Endodermal cell (in vitro differentiated cells): ENCODE results near the gene MBD3L1. TPM values are rescaled to one million over a fixed set of nuclear protein-coding genes. Genes with fewer than 3 reads are reported as not detected.

Experiments used
- DNase-seq: peaks from one replicate; pipeline ENCODE4 v3.0.0-alpha.2; 2017
- H3K27ac ChIP-seq: 2 replicates; pipeline ENCODE4 v1.5.1; 2013; ENCODE audit warnings: mild to moderate bottlenecking, low read depth, low read length, moderate library complexity
- H3K27me3 ChIP-seq: 2 replicates; pipeline ENCODE4 v1.6.1; 2013; ENCODE audit warnings: mild to moderate bottlenecking, low read length, moderate library complexity; ENCODE audit not compliant: insufficient read depth, control insufficient read depth, poor library complexity, severe bottlenecking
- H3K36me3 ChIP-seq: 2 replicates; pipeline ENCODE4 v1.7.0; 2013; ENCODE audit warnings: mild to moderate bottlenecking, low read length, moderate library complexity; ENCODE audit not compliant: control insufficient read depth, insufficient read depth
- H3K4me1 ChIP-seq: one replicate; pipeline ENCODE4 v1.7.0; 2013; ENCODE audit warnings: low read length; ENCODE audit not compliant: control insufficient read depth, insufficient read depth
- H3K4me3 ChIP-seq: 2 replicates; pipeline ENCODE4 v1.5.1; 2013; ENCODE audit warnings: mild to moderate bottlenecking, low read length, moderate library complexity
- H3K9ac ChIP-seq: 2 replicates; pipeline ENCODE4 v1.6.1; 2013; ENCODE audit warnings: mild to moderate bottlenecking, low read length, moderate library complexity; ENCODE audit not compliant: poor library complexity, severe bottlenecking; ENCODE audit errors: extremely low read depth
- H3K9me3 ChIP-seq: 2 replicates; pipeline ENCODE4 v1.6.1; 2013; ENCODE audit warnings: mild to moderate bottlenecking, low read length, moderate library complexity; ENCODE audit not compliant: control insufficient read depth
- H3K27ac Mint-ChIP-seq: 2 replicates; pipeline ENCODE4 v1.8.0; 2020; ENCODE audit warnings: mixed read lengths
- H3K27me3 Mint-ChIP-seq: 2 replicates; pipeline ENCODE4 v1.8.0; 2021; ENCODE audit warnings: mild to moderate bottlenecking, mixed read lengths; ENCODE audit not compliant: insufficient read depth
- H3K36me3 Mint-ChIP-seq: 2 replicates; pipeline ENCODE4 v1.8.0; 2020; ENCODE audit warnings: low read depth, mixed read lengths
- H3K4me1 Mint-ChIP-seq: 2 replicates; pipeline ENCODE4 v1.8.0; 2020; ENCODE audit warnings: mixed read lengths
- H3K4me3 Mint-ChIP-seq: 2 replicates; pipeline ENCODE4 v1.8.0; 2020; ENCODE audit warnings: mild to moderate bottlenecking, moderate library complexity, mixed read lengths
- H3K9me3 Mint-ChIP-seq: 2 replicates; pipeline ENCODE4 v1.8.0; 2020; ENCODE audit warnings: mild to moderate bottlenecking, mixed read lengths
- WGBS, 2 experiments: methylation state at CpG; one replicate each; pipeline versions ENCODE4 v1.1.5 to v1.1.7; 2013; ENCODE audit warnings: missing lambda C conversion rate in 2 of 2, mixed read lengths in 1 of 2; ENCODE audit not compliant: insufficient coverage in 1 of 2, insufficient read length in 1 of 2; 5-methylcytosine and 5-hydroxymethylcytosine counted together
- total RNA-seq, 2 donors: library from RNA; stranded (reverse); fragmentation: NEBNext Ultra II Directional in 1 of 2; extraction: Animal tissue kit (Norgen Biotek cat#: 25700) in 1 of 2; gene quantifications; 2 replicates in 1 of 2; 3 replicates in 1 of 2; pipeline ENCODE4 v1.2.1, GENCODE V29; 2021
- TF ChIP-seq, protein P1 (sequence below): fragments of 200-600 bp; sonication (generic); conservative IDR thresholded peaks from 2 replicates; pipeline ENCODE4 v1.5.0; 2021; ENCODE audit warnings: antibody characterized with exemption, mild to moderate bottlenecking

The MBD3L1 gene
- total RNA-seq, 2 donors from 2014 or later: not detected

DNA sequence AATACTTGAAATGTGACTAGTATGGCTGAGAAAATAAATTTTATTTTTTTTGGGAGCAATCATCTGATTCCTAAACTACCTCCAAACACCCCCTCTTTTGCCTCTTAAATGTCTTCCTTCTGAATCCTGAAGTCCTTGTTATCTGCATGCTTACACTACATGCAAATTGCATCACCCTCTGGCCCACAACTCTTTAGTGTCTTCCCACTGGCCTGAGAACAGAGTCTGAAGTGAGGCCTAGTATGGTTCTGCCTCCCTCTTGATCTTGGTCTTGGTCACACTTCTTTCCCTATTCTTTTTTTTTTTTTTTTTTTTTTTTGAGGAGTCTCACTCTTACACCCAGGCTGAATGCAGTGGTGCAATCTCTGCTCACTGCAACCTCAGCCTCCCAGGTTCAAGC, 4.9 kb upstream of the MBD3L1 start:
- no peak for DNase-seq
- H3K27me3 ChIP-seq: no peaks in the 10 kb centered on the region
- H3K9ac ChIP-seq: no peak overlapping the region
- TF ChIP-seq, protein P1, sequence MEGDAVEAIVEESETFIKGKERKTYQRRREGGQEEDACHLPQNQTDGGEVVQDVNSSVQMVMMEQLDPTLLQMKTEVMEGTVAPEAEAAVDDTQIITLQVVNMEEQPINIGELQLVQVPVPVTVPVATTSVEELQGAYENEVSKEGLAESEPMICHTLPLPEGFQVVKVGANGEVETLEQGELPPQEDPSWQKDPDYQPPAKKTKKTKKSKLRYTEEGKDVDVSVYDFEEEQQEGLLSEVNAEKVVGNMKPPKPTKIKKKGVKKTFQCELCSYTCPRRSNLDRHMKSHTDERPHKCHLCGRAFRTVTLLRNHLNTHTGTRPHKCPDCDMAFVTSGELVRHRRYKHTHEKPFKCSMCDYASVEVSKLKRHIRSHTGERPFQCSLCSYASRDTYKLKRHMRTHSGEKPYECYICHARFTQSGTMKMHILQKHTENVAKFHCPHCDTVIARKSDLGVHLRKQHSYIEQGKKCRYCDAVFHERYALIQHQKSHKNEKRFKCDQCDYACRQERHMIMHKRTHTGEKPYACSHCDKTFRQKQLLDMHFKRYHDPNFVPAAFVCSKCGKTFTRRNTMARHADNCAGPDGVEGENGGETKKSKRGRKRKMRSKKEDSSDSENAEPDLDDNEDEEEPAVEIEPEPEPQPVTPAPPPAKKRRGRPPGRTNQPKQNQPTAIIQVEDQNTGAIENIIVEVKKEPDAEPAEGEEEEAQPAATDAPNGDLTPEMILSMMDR: no peak
- H3K36me3 ChIP-seq: peaks cover 11% of the 10 kb centered on the region
- peaks cover 53% of the 10 kb centered on the region for H3K9me3 ChIP-seq
- H3K27ac Mint-ChIP-seq: no peak overlapping the region
- no peak overlapping the region for H3K27ac ChIP-seq
- H3K27me3 Mint-ChIP-seq: no peaks in the 10 kb centered on the region
- peaks cover 86% of the 10 kb centered on the region for H3K9me3 Mint-ChIP-seq
- no peaks in the 10 kb centered on the region for H3K4me1 Mint-ChIP-seq
- H3K4me1 ChIP-seq: no peaks in the 10 kb centered on the region
- H3K36me3 Mint-ChIP-seq: peaks cover 70% of the 10 kb centered on the region
- H3K4me3 ChIP-seq: peak overlapping the region; percentile 47
- no peak overlapping the region for H3K4me3 Mint-ChIP-seq

DNA sequence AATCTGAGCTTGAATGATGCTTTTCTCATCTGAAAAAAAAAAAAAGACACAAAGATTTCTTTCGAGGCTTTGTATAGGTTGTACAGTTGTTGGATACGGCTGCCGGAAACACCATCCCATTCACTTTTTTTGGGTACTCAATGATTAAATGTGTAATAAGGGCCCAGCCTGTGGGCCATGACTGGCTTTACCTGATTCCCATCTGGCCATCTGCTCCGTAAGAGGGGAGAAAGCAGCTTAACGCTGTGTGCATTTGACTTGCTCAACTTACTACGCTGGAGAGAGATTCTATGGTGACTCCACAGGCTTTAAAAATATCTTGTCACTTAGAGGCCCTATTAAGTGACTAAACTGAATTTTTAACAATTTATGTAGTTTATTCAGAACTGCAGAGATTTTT, 804 bp upstream of the MBD3L1 start:
- H3K27me3 Mint-ChIP-seq: peaks cover 1% of the 10 kb centered on the region
- H3K9ac ChIP-seq: no peak overlapping the region
- peaks cover 31% of the 10 kb centered on the region for H3K36me3 Mint-ChIP-seq
- WGBS, 2 experiments: 82 to 90% methylated on average over 3 to 6 of the region's 6 CpGs
- H3K27ac Mint-ChIP-seq: no peak overlapping the region
- no peak overlapping the region for H3K27ac ChIP-seq
- H3K4me3 ChIP-seq: peak overlapping the region; percentile 77
- H3K9me3 ChIP-seq: peaks cover 52% of the 10 kb centered on the region
- H3K27me3 ChIP-seq: no peaks in the 10 kb centered on the region
- H3K4me1 ChIP-seq: no peaks in the 10 kb centered on the region
- H3K4me1 Mint-ChIP-seq: no peaks in the 10 kb centered on the region
- peak overlapping the region; percentile 62 for H3K4me3 Mint-ChIP-seq
- H3K9me3 Mint-ChIP-seq: peaks cover 81% of the 10 kb centered on the region
- TF ChIP-seq, protein P1: no peak
- DNase-seq: no peak
- peaks cover 3% of the 10 kb centered on the region for H3K36me3 ChIP-seq

DNA sequence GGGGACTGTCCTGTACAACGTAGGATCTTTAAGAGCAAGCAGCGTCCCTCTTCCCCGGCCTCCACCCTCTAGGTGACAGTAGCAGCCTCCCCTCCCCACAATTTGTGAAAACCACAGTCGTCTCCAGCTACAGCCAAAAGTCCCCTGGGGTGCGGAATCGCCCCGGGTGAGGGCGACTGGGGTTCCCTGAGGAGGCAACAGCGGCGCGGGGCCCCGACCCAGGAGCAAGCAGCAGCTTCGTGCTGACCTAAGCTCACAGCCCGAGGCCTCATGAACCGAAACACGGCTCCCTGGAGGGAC, 395 bp upstream of the MBD3L1 start:
- H3K4me1 Mint-ChIP-seq: no peaks in the 10 kb centered on the region
- peaks cover 3% of the 10 kb centered on the region for H3K36me3 ChIP-seq
- H3K9me3 Mint-ChIP-seq: peaks cover 80% of the 10 kb centered on the region
- peak overlapping the region; percentile 77 for H3K4me3 ChIP-seq
- no peak overlapping the region for H3K27ac ChIP-seq
- WGBS, 2 experiments: 50 to 68% methylated on average over 6 to 16 of the region's 16 CpGs
- DNase-seq: no peak
- H3K4me3 Mint-ChIP-seq: peak overlapping the region; percentile 62
- TF ChIP-seq, protein P1: no peak
- peaks cover 52% of the 10 kb centered on the region for H3K9me3 ChIP-seq
- peaks cover 1% of the 10 kb centered on the region for H3K27me3 Mint-ChIP-seq
- H3K27ac Mint-ChIP-seq: no peak overlapping the region
- peaks cover 27% of the 10 kb centered on the region for H3K36me3 Mint-ChIP-seq
- H3K9ac ChIP-seq: peak overlapping the region; percentile 25
- H3K27me3 ChIP-seq: no peaks in the 10 kb centered on the region
- no peaks in the 10 kb centered on the region for H3K4me1 ChIP-seq
